Activated CD4-positive, alpha-beta memory T cell treated with anti-CD3 and anti-CD28 coated beads for 36 hours (primary cell): ENCODE data around the gene CLDN8. TPM values are rescaled to one million over a fixed set of nuclear protein-coding genes. Genes with fewer than 3 reads are reported as not detected.

Experiments used
- CTCF ChIA-PET: fragments of 350-600 bp; sonication (Branson Sonifier 250); formaldehyde crosslinking; loops from one replicate; lab custom pipeline; 2021; ENCODE audit warnings: antibody characterized with exemption, inconsistent platforms; lab: Charles Lee
- POLR2A ChIA-PET: fragments of 350-600 bp; sonication (Branson Sonifier 250); formaldehyde crosslinking; loops from one replicate; lab custom pipeline; 2021; ENCODE audit warnings: antibody characterized with exemption; lab: Charles Lee
- DNase-seq: peaks from one replicate; pipeline ENCODE4 v3.0.0-alpha.2; 2020
- H3K27ac Mint-ChIP-seq: one replicate; pipeline ENCODE4 v1.8.0; 2021; ENCODE audit warnings: mixed read lengths
- H3K27me3 Mint-ChIP-seq: one replicate; pipeline ENCODE4 v1.8.0; 2021; ENCODE audit warnings: mixed read lengths
- H3K36me3 Mint-ChIP-seq: one replicate; pipeline ENCODE4 v1.8.0; 2021; ENCODE audit warnings: mixed read lengths
- H3K4me1 Mint-ChIP-seq: one replicate; pipeline ENCODE4 v1.8.0; 2021; ENCODE audit warnings: low read depth, mixed read lengths
- H3K4me3 Mint-ChIP-seq: one replicate; pipeline ENCODE4 v1.8.0; 2021; ENCODE audit warnings: mild to moderate bottlenecking, mixed read lengths
- H3K9me3 Mint-ChIP-seq: one replicate; pipeline ENCODE4 v1.8.0; 2021; ENCODE audit warnings: mixed read lengths
- intact Hi-C: fragments of 100-400 bp; cut with micrococcal nuclease; formaldehyde crosslinking; loops from one replicate; pipeline ENCODE4 v1.15.1; 2023
- total RNA-seq, 2 experiments: library from RNA; stranded (reverse); gene quantifications; one replicate each; pipeline ENCODE4 v1.2.3, GENCODE V29; 2021

Gene CLDN8
- total RNA-seq, 2 experiments from 2014 or later, result not detected

- Mint-ChIP-seq H3K4me3 (no peak overlapping the region), H3K4me1 (no peaks in the 10 kb centered on the region), H3K27me3 (no peaks in the 10 kb centered on the region), H3K27ac (no peak overlapping the region), H3K9me3 (no peaks in the 10 kb centered on the region), H3K36me3 (no peaks in the 10 kb centered on the region)
- POLR2A ChIA-PET, result no interaction called here
- intact Hi-C loops, result no loop called here
- CTCF ChIA-PET, result no interaction called here
- DNase-seq, result no peak
Observed at GRCh38 chr21:30233228-30234020, 17.5 kb upstream of the CLDN8 start.

DNA sequence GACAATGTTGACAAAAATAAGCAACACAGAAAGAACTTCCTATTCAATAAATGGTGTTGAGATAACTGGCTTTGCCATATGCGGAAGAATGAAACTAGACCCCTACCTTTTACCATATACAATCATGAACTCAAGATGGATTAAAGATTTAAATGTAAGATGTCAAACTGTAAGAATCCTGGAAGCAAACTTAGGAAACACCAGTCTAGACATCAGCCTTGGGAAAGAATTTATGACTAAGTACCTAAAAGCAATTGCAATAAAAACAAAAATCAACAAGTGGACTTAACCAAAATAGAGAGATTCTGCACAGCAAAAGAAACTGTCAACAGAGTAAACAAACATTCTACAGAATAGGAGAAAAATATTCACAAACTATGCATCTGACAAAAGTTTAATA lies 16.1 kb upstream of the CLDN8 start:
- Mint-ChIP-seq H3K27ac (no peak overlapping the region), H3K9me3 (no peaks in the 10 kb centered on the region), H3K4me3 (no peak overlapping the region), H3K4me1 (no peaks in the 10 kb centered on the region), H3K36me3 (no peaks in the 10 kb centered on the region), H3K27me3 (no peaks in the 10 kb centered on the region)
- DNase-seq, result no peak
- CTCF ChIA-PET, result no interaction called here
- intact Hi-C loops, result no loop called here
- POLR2A ChIA-PET, result no interaction called here

GRCh38 chr21:30227633-30228404 lies 11.9 kb upstream of the CLDN8 start:
- POLR2A ChIA-PET, result no interaction called here
- H3K4me1 Mint-ChIP-seq, result no peaks in the 10 kb centered on the region
- H3K4me3 Mint-ChIP-seq, result no peak overlapping the region
- no peak for DNase-seq
- H3K27me3 Mint-ChIP-seq, result no peaks in the 10 kb centered on the region
- H3K36me3 Mint-ChIP-seq, result no peaks in the 10 kb centered on the region
- CTCF ChIA-PET, result no interaction called here
- intact Hi-C loops, result no loop called here
- no peak overlapping the region for H3K27ac Mint-ChIP-seq
- H3K9me3 Mint-ChIP-seq, result no peaks in the 10 kb centered on the region

- Mint-ChIP-seq H3K27ac (no peak overlapping the region), H3K36me3 (no peaks in the 10 kb centered on the region), H3K27me3 (no peaks in the 10 kb centered on the region), H3K4me3 (no peak overlapping the region), H3K9me3 (no peaks in the 10 kb centered on the region), H3K4me1 (no peaks in the 10 kb centered on the region)
- intact Hi-C loops, result no loop called here
- ChIA-PET CTCF (no interaction called here), POLR2A (no interaction called here)
- no peak for DNase-seq
Observed at GRCh38 chr21:30227128-30227527, 11.2 kb upstream of the CLDN8 start.

DNA sequence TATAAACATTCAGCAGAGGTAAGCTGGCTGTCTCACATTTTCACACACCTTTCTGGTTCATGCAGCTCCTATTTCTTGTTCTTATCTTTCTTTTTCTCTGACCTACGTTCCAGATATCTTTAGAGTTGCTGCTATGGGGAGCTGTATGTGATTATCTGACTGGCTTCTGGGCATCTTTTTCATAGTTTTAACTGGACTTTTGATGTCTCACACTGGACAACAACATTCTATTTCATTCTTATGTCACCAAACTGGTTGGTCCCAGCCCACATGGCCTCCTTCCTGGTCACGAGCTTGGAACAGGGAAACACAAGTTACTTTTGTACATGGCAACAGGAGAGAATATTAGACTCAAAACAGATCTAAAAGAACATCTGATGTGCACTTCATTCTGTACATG lies 7.7 kb upstream of the CLDN8 start:
- DNase-seq, result no peak
- Mint-ChIP-seq H3K4me1 (no peaks in the 10 kb centered on the region), H3K9me3 (no peaks in the 10 kb centered on the region), H3K36me3 (no peaks in the 10 kb centered on the region), H3K27ac (no peak overlapping the region), H3K4me3 (no peak overlapping the region), H3K27me3 (peaks cover 1% of the 10 kb centered on the region)
- ChIA-PET CTCF (no interaction called here), POLR2A (no interaction called here)
- intact Hi-C loops, result no loop called here

DNA sequence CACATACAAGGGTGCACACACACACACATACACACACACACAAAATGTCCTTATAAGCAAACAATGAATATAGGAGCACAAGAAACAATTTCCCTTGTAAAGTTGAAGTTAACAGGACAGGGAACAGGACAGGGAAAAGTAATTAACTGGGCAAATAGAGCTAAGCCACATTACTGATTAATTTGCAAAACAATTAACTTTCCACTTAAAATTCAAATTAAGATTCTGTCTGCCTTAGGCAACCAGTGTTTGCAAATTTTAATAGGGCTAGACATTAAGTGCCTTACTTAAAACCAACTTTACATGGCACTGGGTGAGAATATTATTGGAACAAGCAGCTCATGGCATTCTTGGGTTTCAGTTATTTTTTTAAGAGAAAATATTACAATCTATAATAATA lies 6.8 kb upstream of the CLDN8 start:
- CTCF ChIA-PET, result no interaction called here
- Mint-ChIP-seq H3K27me3 (peaks cover 1% of the 10 kb centered on the region), H3K4me1 (no peaks in the 10 kb centered on the region), H3K9me3 (no peaks in the 10 kb centered on the region), H3K27ac (no peak overlapping the region), H3K4me3 (no peak overlapping the region), H3K36me3 (no peaks in the 10 kb centered on the region)
- DNase-seq, result no peak
- POLR2A ChIA-PET, result no interaction called here
- intact Hi-C loops, result no loop called here

- no peaks in the 10 kb centered on the region for H3K4me1 Mint-ChIP-seq
- H3K9me3 Mint-ChIP-seq, result no peaks in the 10 kb centered on the region
- H3K36me3 Mint-ChIP-seq, result no peaks in the 10 kb centered on the region
- CTCF ChIA-PET, result no interaction called here
- DNase-seq, result no peak
- H3K4me3 Mint-ChIP-seq, result no peak overlapping the region
- no peak overlapping the region for H3K27ac Mint-ChIP-seq
- H3K27me3 Mint-ChIP-seq, result no peaks in the 10 kb centered on the region
- intact Hi-C loops, result no loop called here
- POLR2A ChIA-PET, result no interaction called here
Observed at GRCh38 chr21:30211071-30211470, 4.8 kb downstream of the CLDN8 start.

GRCh38 chr21:30209601-30210000 lies 6.3 kb downstream of the CLDN8 start:
- Mint-ChIP-seq H3K27me3 (no peaks in the 10 kb centered on the region), H3K9me3 (no peaks in the 10 kb centered on the region), H3K36me3 (no peaks in the 10 kb centered on the region), H3K27ac (no peak overlapping the region), H3K4me3 (no peak overlapping the region), H3K4me1 (no peaks in the 10 kb centered on the region)
- intact Hi-C loops, result no loop called here
- DNase-seq, result no peak
- ChIA-PET CTCF (no interaction called here), POLR2A (no interaction called here)

DNA sequence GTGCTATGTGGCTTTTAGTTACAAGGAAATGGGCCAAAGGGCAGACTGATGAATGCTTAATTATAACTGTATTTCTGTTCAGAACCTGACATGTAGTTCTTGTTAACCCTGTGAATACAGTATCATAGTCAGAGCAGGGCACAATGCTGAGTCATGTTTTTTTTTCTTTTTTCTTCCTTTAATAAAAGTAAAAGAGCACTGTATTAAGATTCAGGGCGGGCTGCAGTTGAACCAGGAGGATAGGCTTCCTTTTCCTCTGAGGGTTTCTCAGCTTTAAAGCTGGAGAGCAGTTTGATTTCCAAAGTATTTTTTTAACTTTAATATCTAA lies 8.7 kb downstream of the CLDN8 start:
- intact Hi-C loops, result no loop called here
- Mint-ChIP-seq H3K27me3 (no peaks in the 10 kb centered on the region), H3K4me3 (no peak overlapping the region), H3K36me3 (no peaks in the 10 kb centered on the region), H3K27ac (no peak overlapping the region), H3K4me1 (no peaks in the 10 kb centered on the region), H3K9me3 (no peaks in the 10 kb centered on the region)
- DNase-seq, result no peak
- ChIA-PET POLR2A (no interaction called here), CTCF (no interaction called here)

GRCh38 chr21:30206551-30207251 lies 9.2 kb downstream of the CLDN8 start:
- no peaks in the 10 kb centered on the region for H3K36me3 Mint-ChIP-seq
- H3K27me3 Mint-ChIP-seq, result no peaks in the 10 kb centered on the region
- ChIA-PET CTCF (no interaction called here), POLR2A (no interaction called here)
- no peak overlapping the region for H3K4me3 Mint-ChIP-seq
- intact Hi-C loops, result no loop called here
- no peak overlapping the region for H3K27ac Mint-ChIP-seq
- DNase-seq, result no peak
- H3K9me3 Mint-ChIP-seq, result no peaks in the 10 kb centered on the region
- H3K4me1 Mint-ChIP-seq, result no peaks in the 10 kb centered on the region

- H3K27ac Mint-ChIP-seq, result no peak overlapping the region
- intact Hi-C loops, result no loop called here
- CTCF ChIA-PET, result no interaction called here
- H3K4me1 Mint-ChIP-seq, result no peaks in the 10 kb centered on the region
- H3K9me3 Mint-ChIP-seq, result no peaks in the 10 kb centered on the region
- DNase-seq, result no peak
- POLR2A ChIA-PET, result no interaction called here
- H3K4me3 Mint-ChIP-seq, result no peak overlapping the region
- H3K36me3 Mint-ChIP-seq, result no peaks in the 10 kb centered on the region
- H3K27me3 Mint-ChIP-seq, result no peaks in the 10 kb centered on the region
Observed at GRCh38 chr21:30200000-30200399, 15.9 kb downstream of the CLDN8 start.

- no peak for DNase-seq
- CTCF ChIA-PET, result interaction anchor here (1.7 kb wide), 1 partner anchor 150 kb away, joined by 4 read pairs; no protein-coding TSS in a partner anchor
- H3K27ac Mint-ChIP-seq, result no peak overlapping the region
- H3K9me3 Mint-ChIP-seq, result no peaks in the 10 kb centered on the region
- POLR2A ChIA-PET, result no interaction called here
- H3K27me3 Mint-ChIP-seq, result no peaks in the 10 kb centered on the region
- H3K4me1 Mint-ChIP-seq, result no peaks in the 10 kb centered on the region
- no peak overlapping the region for H3K4me3 Mint-ChIP-seq
- intact Hi-C loops, result loop anchor here (1.0 kb wide), 1 partner anchor 150 kb away; no protein-coding TSS in a partner anchor
- no peaks in the 10 kb centered on the region for H3K36me3 Mint-ChIP-seq
Observed at GRCh38 chr21:30194701-30195299, 21.1 kb downstream of the CLDN8 start.
